ENCODE results near the gene MAP7.
"Not testable (repeated sequence)": the region's sequence is repeated elsewhere in the genome, so short reads cannot be mapped to it uniquely, and the experiment has no call there.

MAP7 gene

DNA sequence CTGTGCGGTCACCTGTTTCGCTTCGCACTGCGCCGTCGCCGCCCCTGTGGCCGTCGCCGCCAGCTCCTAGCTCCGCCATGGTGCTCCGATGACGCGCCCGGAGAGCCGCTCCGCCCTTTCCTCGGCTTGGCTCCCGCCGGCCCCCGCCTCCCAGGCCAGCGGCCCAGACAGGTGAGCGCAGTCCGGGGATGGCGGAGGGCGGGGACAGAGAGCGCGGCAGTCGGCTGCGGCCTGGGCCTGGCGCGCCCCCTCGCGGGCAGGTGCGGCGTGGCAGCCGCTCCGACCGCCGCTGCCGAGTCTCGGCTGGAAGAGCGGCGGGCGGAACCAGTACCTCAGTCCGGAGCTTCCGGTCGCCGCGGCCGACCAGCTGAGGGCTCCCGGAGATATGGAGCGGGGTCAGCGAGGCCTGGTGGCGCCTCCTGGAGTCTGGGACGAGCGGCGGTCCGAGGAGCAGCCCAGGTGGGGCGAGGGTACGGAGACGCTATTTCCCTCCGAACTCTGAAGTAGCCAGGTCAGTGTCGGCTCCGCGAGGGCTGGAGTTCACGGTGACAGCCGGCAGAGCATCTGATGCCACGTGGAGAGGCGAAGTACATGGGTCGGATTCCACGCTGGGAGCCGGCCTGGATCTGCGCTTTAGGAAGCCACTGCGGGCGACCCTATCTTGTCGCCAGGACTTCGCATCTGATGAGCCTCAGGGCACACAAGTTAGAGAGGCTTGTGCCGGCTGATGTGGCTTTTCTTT, at the start of gene MAP7:
Gene MAP7 (minus strand): TSS at position 93 of the 742 bp plus-strand sequence. CDS start 14 bp downstream, at position 79.
- peak; percentile 60 for DNase-seq

GRCh38 chr6:136599329-136600011, 49.2 kb upstream of the MAP7 start:
- DNase-seq: no peak

GRCh38 chr6:136598048-136598447, 47.8 kb upstream of the MAP7 start:
- no peak for DNase-seq

- no peak for DNase-seq
Measured at GRCh38 chr6:136594671-136595070, 44.4 kb upstream of the MAP7 start.

DNA sequence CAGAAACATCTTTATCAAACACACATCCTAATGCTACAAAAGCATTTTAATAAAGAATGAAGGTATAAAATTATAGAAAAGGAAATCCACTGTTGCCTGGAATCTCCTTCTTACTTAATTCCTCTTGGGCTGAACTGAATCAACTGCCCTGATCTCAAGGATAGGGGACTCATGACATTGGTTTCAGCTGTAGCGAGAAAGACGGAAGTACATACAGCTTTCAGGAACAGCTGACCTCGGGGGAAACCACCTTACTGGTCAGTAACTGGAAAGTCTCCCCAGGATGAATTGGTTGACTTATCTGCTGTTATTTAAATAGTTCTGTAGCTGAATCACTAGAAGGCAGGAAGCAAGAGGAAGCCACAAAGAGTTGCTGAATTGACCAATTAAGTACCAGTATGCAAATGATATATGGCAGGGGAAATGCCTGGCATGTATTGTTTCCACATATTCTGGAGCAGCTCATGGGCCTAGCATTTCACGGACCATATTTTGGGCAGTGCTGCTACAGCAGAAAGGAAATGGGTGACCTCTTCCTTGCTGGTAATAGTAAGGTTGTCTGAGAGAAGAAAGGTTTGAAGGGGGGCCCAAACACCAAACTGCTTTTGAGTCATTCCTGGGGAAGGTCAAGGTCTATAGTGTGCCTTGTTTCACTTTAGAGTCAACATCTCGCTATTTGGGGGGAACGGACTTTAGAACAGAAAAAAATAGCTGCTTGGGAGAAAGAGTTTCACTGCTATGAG, 43.7 kb upstream of the MAP7 start:
- peak; percentile 3 to 10 for DNase-seq

DNA sequence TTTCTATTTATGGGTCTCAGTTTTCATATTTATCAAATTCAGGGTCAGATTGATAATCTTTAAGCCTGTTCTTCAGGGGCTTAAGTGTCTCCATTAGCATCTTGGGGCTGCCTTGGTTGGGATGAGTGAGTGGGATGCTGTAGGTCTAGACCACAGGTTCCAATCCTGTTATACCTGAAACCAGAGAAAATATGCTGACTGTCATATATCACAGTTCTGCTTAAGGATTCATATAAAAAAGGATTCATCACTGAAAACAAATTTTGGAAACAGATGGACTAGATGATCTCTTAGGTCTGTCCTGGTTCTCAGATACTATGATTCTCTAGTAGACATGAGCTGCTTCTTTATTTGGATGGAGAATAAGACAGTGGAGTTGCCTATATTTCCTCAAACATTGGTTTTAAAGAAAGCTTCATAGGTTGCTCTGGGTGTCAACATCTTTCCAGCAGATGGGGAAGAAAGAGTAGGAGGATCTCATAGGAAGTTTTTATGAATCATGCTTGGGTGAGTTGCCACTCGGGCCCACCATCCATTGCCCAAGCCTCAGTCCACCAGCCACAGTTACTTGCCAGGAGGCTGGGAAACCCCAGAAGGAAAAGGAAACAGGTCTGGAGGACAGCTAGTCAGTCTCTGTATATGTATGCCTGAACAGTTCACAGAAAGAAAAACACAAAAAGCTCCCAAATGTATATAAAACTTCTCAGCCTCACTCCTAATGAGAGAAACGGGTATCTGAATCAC, 42.9 kb upstream of the MAP7 start:
- no peak for DNase-seq

GRCh38 chr6:136591617-136592016, 41.4 kb upstream of the MAP7 start:
- no peak for DNase-seq

- not testable (repeated sequence) for DNase-seq
Measured at GRCh38 chr6:136590846-136591245, 40.6 kb upstream of the MAP7 start.

DNA sequence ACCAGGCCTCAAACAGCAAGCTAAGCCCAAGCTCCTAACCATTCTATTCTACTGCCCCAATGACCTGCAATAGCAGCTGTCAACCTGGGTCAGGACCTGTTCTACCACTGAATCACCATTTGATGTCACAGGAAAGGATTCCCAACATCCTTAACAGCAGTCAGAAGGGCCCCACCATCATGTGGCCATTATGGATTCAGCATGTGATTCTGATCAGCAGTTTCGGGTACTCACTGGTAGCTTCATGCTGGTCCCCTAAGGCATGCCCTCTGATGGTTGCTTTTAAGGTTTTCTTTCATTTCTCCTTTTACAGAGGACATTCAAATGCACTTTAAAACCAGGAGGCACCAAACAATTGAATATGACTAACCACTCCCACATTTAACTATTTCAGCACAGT, 37.3 kb upstream of the MAP7 start:
- DNase-seq: no peak

DNA sequence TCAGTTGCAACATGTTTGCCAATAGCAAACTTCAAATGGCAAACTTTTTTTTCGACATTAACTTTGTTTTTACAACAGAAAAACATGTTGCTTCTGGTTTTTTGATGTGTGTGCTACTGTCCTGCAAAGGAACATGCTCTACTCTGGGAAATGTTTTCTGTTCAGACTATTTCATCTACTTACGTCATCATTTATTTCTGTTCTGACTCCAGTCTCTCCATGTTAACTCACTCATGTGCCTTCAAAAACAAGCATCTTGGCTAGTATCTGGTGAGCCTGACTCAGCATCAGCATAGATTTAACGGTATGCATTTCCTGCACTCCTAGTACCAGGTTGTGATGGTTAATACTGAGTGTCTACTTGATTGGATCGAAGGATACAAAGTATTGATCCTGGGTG, 36.1 kb upstream of the MAP7 start:
- DNase-seq: no peak

DNA sequence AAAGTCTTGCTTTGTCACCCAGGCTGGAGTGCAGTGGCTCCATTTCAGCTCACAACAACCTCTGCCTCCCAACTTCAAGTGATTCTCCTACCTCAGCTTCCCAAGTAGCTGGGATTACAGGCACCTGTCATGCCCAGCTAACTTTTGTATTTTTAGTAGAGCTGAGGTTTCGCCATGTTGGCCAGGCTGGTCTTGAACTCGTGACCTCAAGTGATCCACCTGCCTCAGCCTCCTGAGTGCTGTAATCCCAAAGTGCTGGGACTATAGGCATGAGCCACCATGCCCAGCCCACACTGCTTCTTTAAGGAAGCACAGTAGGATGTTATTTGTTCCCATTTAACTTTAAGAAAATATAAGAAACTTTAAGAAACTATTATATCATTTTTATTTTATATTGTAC, 35.3 kb upstream of the MAP7 start:
- DNase-seq: not testable (repeated sequence)

DNA sequence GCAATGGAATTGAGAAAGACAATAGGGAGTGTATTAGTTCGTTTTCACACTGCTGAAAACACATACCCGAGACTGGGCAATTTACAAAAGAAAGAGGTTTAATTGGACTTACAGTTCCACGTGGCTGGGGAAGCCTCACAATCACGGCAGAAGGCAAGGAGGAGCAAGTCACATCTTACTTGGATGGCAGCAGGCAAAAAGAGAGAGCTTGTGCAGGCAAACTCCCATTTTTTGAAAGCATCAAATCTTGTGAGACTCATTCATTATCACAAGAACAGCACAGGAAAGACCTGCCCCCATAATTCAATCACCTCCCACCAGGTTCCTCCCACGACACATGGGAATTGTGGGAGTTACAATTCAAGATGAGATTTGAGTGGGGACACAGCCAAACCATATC, 34.1 kb upstream of the MAP7 start:
- not testable (repeated sequence) for DNase-seq

- DNase-seq: no peak
Measured at GRCh38 chr6:136582711-136583471, 32.7 kb upstream of the MAP7 start.

DNA sequence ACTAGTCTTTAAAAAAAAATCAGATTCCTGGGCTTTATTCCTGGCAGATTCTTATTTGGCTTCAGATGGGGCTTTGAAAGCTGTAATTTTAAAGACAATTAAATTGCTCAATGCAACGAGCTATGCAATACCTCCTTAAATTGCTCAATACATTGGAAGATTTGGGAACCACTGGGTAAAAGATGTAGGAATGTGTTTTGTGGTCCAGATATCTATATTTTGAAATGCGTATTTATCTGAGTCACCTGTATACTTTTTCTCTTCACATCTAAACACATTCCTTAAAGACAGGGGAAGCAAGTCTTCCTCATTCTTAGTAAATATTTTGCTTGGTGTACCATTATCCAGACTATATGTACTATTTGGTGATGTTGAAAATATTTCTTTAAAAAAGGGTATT, 29.6 kb upstream of the MAP7 start:
- DNase-seq: no peak

DNA sequence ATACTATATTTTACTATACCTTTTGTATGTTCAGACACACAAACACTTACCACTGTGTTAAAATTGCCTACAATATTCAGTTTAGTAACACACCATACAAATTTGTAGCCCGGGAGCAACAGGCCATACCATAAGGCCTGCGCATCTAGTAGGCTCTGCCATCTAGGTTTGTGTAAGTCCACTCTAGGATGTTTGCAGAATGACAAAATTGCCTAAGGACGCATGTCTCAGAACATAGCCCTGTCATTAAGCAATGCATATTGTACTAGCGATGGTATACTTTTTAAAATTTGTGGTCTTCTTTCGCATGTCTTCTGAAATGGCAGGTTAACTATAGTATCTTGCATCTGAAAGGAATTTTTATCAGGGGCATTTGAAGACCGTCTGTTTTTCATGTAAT, 26.6 kb upstream of the MAP7 start:
- DNase-seq: no peak

GRCh38 chr6:136571496-136571895, 21.3 kb upstream of the MAP7 start:
- DNase-seq: no peak

DNA sequence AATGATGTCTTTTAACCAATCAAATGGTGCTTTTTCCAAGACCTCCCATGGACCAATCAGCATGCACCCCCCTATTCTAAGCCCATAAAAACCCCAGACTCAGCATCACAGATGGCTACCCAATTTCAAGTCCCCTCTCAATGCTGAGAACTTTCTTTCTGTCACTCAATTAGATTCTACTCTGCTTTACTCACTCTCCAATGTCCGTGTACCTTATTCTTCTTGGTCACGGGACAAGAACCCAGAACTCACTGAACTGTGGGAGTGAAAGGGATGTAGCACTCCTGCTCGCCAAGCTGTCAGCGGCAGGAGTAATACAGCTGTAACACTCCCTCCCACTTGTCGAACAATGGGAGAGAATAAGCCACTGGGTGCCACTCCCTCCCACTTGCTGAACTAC, 20.8 kb upstream of the MAP7 start:
- DNase-seq: no peak

GRCh38 chr6:136568129-136568528, 17.9 kb upstream of the MAP7 start:
- no peak for DNase-seq

DNA sequence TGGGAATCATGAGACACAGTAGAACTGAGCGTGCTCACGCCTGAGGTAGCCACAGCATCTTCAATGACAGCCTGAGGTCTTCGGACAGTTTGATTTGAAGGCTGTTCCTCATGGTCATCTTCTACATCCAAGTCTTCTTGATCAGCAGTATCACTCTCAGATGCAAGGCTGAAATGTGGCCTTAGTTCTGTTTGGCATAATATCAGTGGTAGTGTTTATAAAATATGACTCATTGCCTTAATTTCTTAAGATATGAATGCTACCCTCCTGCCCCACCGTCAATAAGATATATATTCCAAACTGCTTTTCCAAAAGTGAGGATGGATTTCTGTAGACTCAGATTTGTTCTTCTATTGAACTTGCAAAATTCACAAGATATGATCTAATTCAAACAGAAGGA, 17.5 kb upstream of the MAP7 start:
- DNase-seq: no peak

DNA sequence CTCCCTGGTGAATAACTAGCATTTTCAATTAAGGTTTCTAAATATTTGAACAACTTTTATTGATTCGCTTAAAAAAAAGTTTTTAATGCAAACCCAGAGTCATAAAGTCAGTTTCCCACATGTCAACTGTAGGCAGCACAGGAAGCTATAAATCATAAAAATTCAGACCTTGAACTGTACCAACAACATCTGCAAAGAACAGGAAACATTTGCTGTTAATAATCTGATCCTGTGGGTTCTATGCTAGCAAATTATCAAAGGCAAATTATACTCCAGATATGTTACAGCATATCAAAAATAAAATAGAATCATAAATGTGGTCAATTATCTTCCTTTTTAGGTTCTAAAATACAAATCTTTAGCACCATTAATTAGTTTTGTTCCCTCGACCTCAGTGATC, 16.6 kb upstream of the MAP7 start:
- no peak for DNase-seq

GRCh38 chr6:136566007-136566487, 15.8 kb upstream of the MAP7 start:
- DNase-seq: no peak

GRCh38 chr6:136564180-136564579, 14.0 kb upstream of the MAP7 start:
- no peak for DNase-seq

Data from activated CD4-positive, alpha-beta T cell treated with anti-CD3 and anti-CD28 coated beads for 4 hours (primary cell).